SKM-1 (cell line): ENCODE measurements around the gene TFF2.

ENCODE experiments used
- DNase-seq: peaks from one replicate; lab custom pipeline; 2025; ENCODE audit not compliant: unreplicated experiment; lab: John Stamatoyannopoulos, UW

TFF2 gene

GRCh38 chr21:42306366-42307035 is 44.3 kb downstream of the TFF2 start:
- DNase-seq = no peak

GRCh38 chr21:42305707-42306147 is 45.1 kb downstream of the TFF2 start:
- no peak for DNase-seq

- DNase-seq = no peak
Observed at GRCh38 chr21:42304556-42305454, 46.0 kb downstream of the TFF2 start.

GRCh38 chr21:42303443-42303842 is 47.4 kb downstream of the TFF2 start:
- DNase-seq = no peak

- no peak for DNase-seq
Observed at GRCh38 chr21:42302794-42303193, 48.0 kb downstream of the TFF2 start.

- DNase-seq = no peak
Observed at GRCh38 chr21:42302076-42302650, 48.6 kb downstream of the TFF2 start.

GRCh38 chr21:42301371-42302075 is 49.3 kb downstream of the TFF2 start:
- no peak for DNase-seq

GRCh38 chr21:42300956-42301355 is 49.8 kb downstream of the TFF2 start:
- DNase-seq = no peak

GRCh38 chr21:42300045-42300583 is 50.7 kb downstream of the TFF2 start:
- DNase-seq = no peak

GRCh38 chr21:42299324-42300044 is 51.3 kb downstream of the TFF2 start:
- DNase-seq = peak; percentile 6

- no peak for DNase-seq
Observed at GRCh38 chr21:42298657-42299056, 52.1 kb downstream of the TFF2 start.

GRCh38 chr21:42298237-42298636 is 52.6 kb downstream of the TFF2 start:
- no peak for DNase-seq

- DNase-seq = no peak
Observed at GRCh38 chr21:42297377-42297776, 53.4 kb downstream of the TFF2 start.

- DNase-seq = no peak
Observed at GRCh38 chr21:42296501-42296900, 54.3 kb downstream of the TFF2 start.
